Endothelial cell of umbilical vein (primary cell): ENCODE results near the gene PRKRIP1. TPM values are rescaled to one million over a fixed set of nuclear protein-coding genes. Genes with fewer than 3 reads are reported as not detected.

ENCODE experiments used
- BruUV-seq: library from RNA; stranded (reverse); fragments of 400-500 nt; replicated peaks from 2 replicates; lab custom pipeline; 2021; lab: Mats Ljungman, UMichigan
- CTCF ChIA-PET: fragments of 300-600, 350-600 bp; sonication (Branson Sonifier 250); formaldehyde crosslinking; loops from one replicate; lab custom pipeline; 2021; ENCODE audit warnings: antibody characterized with exemption, inconsistent platforms; lab: Charles Lee
- POLR2A ChIA-PET: fragments of 300-600, 350-600 bp; sonication (Branson Sonifier 250); formaldehyde crosslinking; loops from one replicate; lab custom pipeline; 2021; ENCODE audit warnings: antibody characterized with exemption, inconsistent platforms; lab: Charles Lee
- DNase-seq: peaks from one replicate; pipeline ENCODE4 v3.0.0-alpha.2; 2011; ENCODE audit warnings: low read depth, low spot score
- FAIRE-seq: peaks from 2 replicates; lab custom pipeline; 2011; peaks lifted over from hg19 to GRCh38; lab: Jason Lieb, UNC
- H2AFZ ChIP-seq: 2 replicates; pipeline ENCODE4 v1.6.0; 2012; ENCODE audit warnings: low read depth, low read length, control low read depth, inconsistent platforms
- H3K27ac ChIP-seq: 2 replicates; pipeline ENCODE4 v1.5.1; 2011; ENCODE audit warnings: low read depth, mild to moderate bottlenecking, control low read depth, low read length, moderate library complexity; ENCODE audit not compliant: insufficient read depth
- H3K27me3 ChIP-seq, 2 experiments: 2 replicates each; pipeline versions ENCODE4 v1.6.0 to v1.6.1; 2011; ENCODE audit warnings: low read length in 2 of 2, mixed read lengths in 1 of 2; ENCODE audit not compliant: control insufficient read depth in 2 of 2, insufficient read depth in 2 of 2
- H3K36me3 ChIP-seq, 2 experiments: 2 replicates in 1 of 2; 3 replicates in 1 of 2; pipeline ENCODE4 v1.5.1; 2011; ENCODE audit warnings: low read length in 2 of 2, mild to moderate bottlenecking in 1 of 2, moderate library complexity in 1 of 2; ENCODE audit not compliant: control insufficient read depth in 2 of 2, insufficient read depth in 2 of 2; ENCODE audit errors: extremely low read depth in 1 of 2
- H3K4me1 ChIP-seq: 3 replicates; pipeline ENCODE4 v1.5.1; 2011; ENCODE audit warnings: mild to moderate bottlenecking, low read length; ENCODE audit not compliant: control insufficient read depth, insufficient read depth; ENCODE audit errors: extremely low read depth
- H3K4me2 ChIP-seq: 2 replicates; pipeline ENCODE4 v1.6.1; 2011; ENCODE audit warnings: low read length, control low read depth, mixed read lengths; ENCODE audit not compliant: insufficient read depth
- H3K4me3 ChIP-seq, 3 experiments: fragments of 200-600 bp in 1 of 3; sonication (generic), shearing (Covaris generic) in 1 of 3; replicated peaks in 1 of 3; 2 replicates each; pipeline ENCODE4 v1.5.1; 2011 to 2016; ENCODE audit warnings: control low read depth in 3 of 3, low read length in 3 of 3, mild to moderate bottlenecking in 2 of 3, inconsistent platforms in 1 of 3, low read depth in 1 of 3, moderate library complexity in 1 of 3; ENCODE audit not compliant: insufficient read depth in 1 of 3
- H3K79me2 ChIP-seq: 2 replicates; pipeline ENCODE4 v1.6.0; 2012; ENCODE audit warnings: low read length, inconsistent platforms; ENCODE audit not compliant: control insufficient read depth, insufficient read depth
- H3K9ac ChIP-seq: replicated peaks from 2 replicates; pipeline ENCODE3; 2011; ENCODE audit warnings: low read length, control low read depth; ENCODE audit not compliant: insufficient read depth; ENCODE audit errors: extremely low read depth
- H3K9me1 ChIP-seq: replicated peaks from 3 replicates; pipeline ENCODE4 v1.6.0; 2011; ENCODE audit warnings: mild to moderate bottlenecking, low read length; ENCODE audit not compliant: control insufficient read depth, insufficient read depth; ENCODE audit errors: extremely low read depth
- H3K9me3 ChIP-seq: replicated peaks from 2 replicates; pipeline ENCODE4 v1.5.1; 2012; ENCODE audit warnings: low read length, inconsistent platforms; ENCODE audit not compliant: control insufficient read depth, insufficient read depth
- H4K20me1 ChIP-seq: replicated peaks from 2 replicates; pipeline ENCODE3; 2011; ENCODE audit warnings: mild to moderate bottlenecking, low read length; ENCODE audit not compliant: control insufficient read depth, insufficient read depth; ENCODE audit errors: extremely low read depth
- FOS ChIP-seq: IDR thresholded peaks from 2 replicates; pipeline ENCODE4 v1.6.1; 2011; ENCODE audit warnings: mild to moderate bottlenecking, low read length, moderate library complexity, borderline replicate concordance; ENCODE audit not compliant: insufficient read depth
- MYC ChIP-seq: IDR thresholded peaks from one replicate; pipeline ENCODE4 v1.6.1; 2011; ENCODE audit warnings: mild to moderate bottlenecking, low read depth, low read length
- POLR2A ChIP-seq: IDR thresholded peaks from 2 replicates; pipeline ENCODE4 v1.6.1; 2012; ENCODE audit warnings: low read depth, mild to moderate bottlenecking, control low read depth, low read length
- dilution Hi-C: fragments of 300-500 bp; cut with MboI; formaldehyde crosslinking; loops from one replicate; pipeline ENCODE4 v1.15.0; 2019; ENCODE audit warnings: low sequenced_read_pairs; ENCODE audit not compliant: extremely low pct_ligation_motif_present
- intact Hi-C: fragments of 100-400 bp; cut with micrococcal nuclease; formaldehyde crosslinking; loops from one replicate; pipeline ENCODE4 v1.10.0; 2022
- polyA plus RNA-seq, 4 experiments: library from polyadenylated mRNA; depleted of rRNA in 3 of 4; stranded (reverse) in 3 of 4; unstranded in 1 of 4; fragments of >200 nt; gene quantifications; 2 replicates each; pipeline versions ENCODE4 v1.2.1 to v1.2.3, GENCODE V29; 2011 to 2012; ENCODE audit warnings: missing spikeins in 1 of 4
- total RNA-seq: library from RNA; stranded (reverse); gene quantifications from 2 replicates; pipeline ENCODE4 v1.2.3, GENCODE V29; 2021

PRKRIP1 gene
- total and polyA plus RNA-seq, 2 donors (not counting 3 experiments of a cell fraction or from before 2014, with no cell fraction given), result 16.1 to 26.1 TPM

- Histone ChIP-seq H3K27ac (peak overlapping the region; percentile 34), H3K79me2 (peaks cover 13% of the 10 kb centered on the region), H3K4me2 (peak overlapping the region; percentile 91), H3K36me3 (peaks cover 5 to 14% of the 10 kb centered on the region in 2 experiments), H4K20me1 (no peaks in the 10 kb centered on the region), H3K9me3 (no peaks in the 10 kb centered on the region), H3K9me1 (no peaks in the 10 kb centered on the region), H3K4me1 (peaks cover 13% of the 10 kb centered on the region), H3K9ac (peak overlapping the region; percentile 81), H3K4me3 (peak overlapping the region; percentile 83 to 100 (median 91)), H3K27me3 (no peaks in the 10 kb centered on the region), H2AFZ (peak overlapping the region; percentile 53)
- TF ChIP-seq MYC (no peak), POLR2A (no peak)
- DNase-seq (no peak), FAIRE-seq (no peak)
- ChIA-PET CTCF (interaction anchor here (3.2 kb wide), 1 partner anchor 117 kb away, joined by 9 read pairs; no protein-coding TSS in a partner anchor), POLR2A (no interaction called here)
- BruUV-seq, result TSS peak; percentile 62
- intact Hi-C loops (loop anchor here (1.0 to 10.0 kb wide), 2 partner anchors 69 to 712 kb away; no protein-coding TSS in a partner anchor), dilution Hi-C loops (no loop called here)
Measured at GRCh38 chr7:102396710-102397019, 502 bp downstream of the PRKRIP1 start.

GRCh38 chr7:102398543-102398942 is 2.4 kb downstream of the PRKRIP1 start:
- CTCF ChIA-PET, result no interaction called here
- no peaks in the 10 kb centered on the region for H3K9me3 ChIP-seq
- H3K79me2 ChIP-seq, result peaks cover 13% of the 10 kb centered on the region
- no peaks in the 10 kb centered on the region for H3K9me1 ChIP-seq
- no peak overlapping the region for H3K4me3 ChIP-seq
- POLR2A ChIA-PET, result no interaction called here
- no peaks in the 10 kb centered on the region for H3K27me3 ChIP-seq
- BruUV-seq, result no TSS peak
- dilution Hi-C loops (no loop called here), intact Hi-C loops (loop anchor here (10.0 kb wide), 1 partner anchor 714 kb away; no protein-coding TSS in a partner anchor)
- no peak overlapping the region for H3K4me2 ChIP-seq
- peaks cover 13% of the 10 kb centered on the region for H3K4me1 ChIP-seq
- TF ChIP-seq FOS, result no peak
- H4K20me1 ChIP-seq, result no peaks in the 10 kb centered on the region
- H3K9ac ChIP-seq, result no peak overlapping the region
- DNase-seq (no peak), FAIRE-seq (no peak)
- no peak overlapping the region for H2AFZ ChIP-seq
- H3K36me3 ChIP-seq, result peaks cover 8 to 14% of the 10 kb centered on the region in 2 experiments
- no peak overlapping the region for H3K27ac ChIP-seq
